T47D (cell line): ENCODE measurements around the gene LRATD1.
"Not testable (repeated sequence)": the region's sequence is repeated elsewhere in the genome, so short reads cannot be mapped to it uniquely, and the experiment has no call there.

ENCODE experiments used
- DNase-seq, 2 experiments: peaks; one replicate each; pipeline versions ENCODE4 v3.0.0 to v3.0.0-alpha.2; 2011 to 2012; ENCODE audit warnings: low read depth in 1 of 2, low spot score in 1 of 2
- JUND ChIP-seq: IDR thresholded peaks from 2 replicates; pipeline ENCODE4 v1.6.1; 2012; ENCODE audit warnings: low read depth
- in situ Hi-C: cut with HindIII; loops from 2 replicates; pipeline ENCODE4 v1.10.0; 2016; ENCODE audit warnings: low sequenced_read_pairs, low pct_unique_long_range_greater_than_20kb

Gene LRATD1

GRCh38 chr2:14619441-14619840 lies 13.1 kb upstream of the LRATD1 start:
- TF ChIP-seq JUND: no peak
- no peak for DNase-seq
- in situ Hi-C loops: no loop called here

- in situ Hi-C loops: no loop called here
- no peak for TF ChIP-seq JUND
- no peak for DNase-seq
Measured at GRCh38 chr2:14621114-14621513, 11.4 kb upstream of the LRATD1 start.

GRCh38 chr2:14621906-14622549 lies 10.5 kb upstream of the LRATD1 start:
- in situ Hi-C loops: no loop called here
- DNase-seq: no peak
- TF ChIP-seq JUND: no peak

- DNase-seq, in situ Hi-C loops: not testable (repeated sequence)
Measured at GRCh38 chr2:14622550-14622939, 10.0 kb upstream of the LRATD1 start.

- no peak for DNase-seq
- TF ChIP-seq JUND: no peak
- in situ Hi-C loops: no loop called here
Measured at GRCh38 chr2:14623237-14623636, 9.3 kb upstream of the LRATD1 start.

- no peak for DNase-seq
- in situ Hi-C loops: no loop called here
Measured at GRCh38 chr2:14626873-14627272, 5.6 kb upstream of the LRATD1 start.

GRCh38 chr2:14628901-14629300 lies 3.6 kb upstream of the LRATD1 start:
- DNase-seq: peak in 1 of 2 experiments; percentile 59
- no peak for TF ChIP-seq JUND
- in situ Hi-C loops: no loop called here

More at GRCh38 chr2:14626873-14627272, 5.6 kb upstream of the LRATD1 start:
- TF ChIP-seq JUND: no peak

- in situ Hi-C loops: no loop called here
- TF ChIP-seq JUND: no peak
- no peak for DNase-seq
Measured at GRCh38 chr2:14631406-14632040, 994 bp upstream of the LRATD1 start.

GRCh38 chr2:14633061-14633460 lies 544 bp downstream of the LRATD1 start:
- DNase-seq: no peak
- TF ChIP-seq JUND: no peak
- in situ Hi-C loops: no loop called here

GRCh38 chr2:14633461-14634181 lies 1.1 kb downstream of the LRATD1 start:
- no peak for TF ChIP-seq JUND
- DNase-seq: no peak
- in situ Hi-C loops: no loop called here

- in situ Hi-C loops: no loop called here
- TF ChIP-seq JUND: no peak
- DNase-seq: no peak
Measured at GRCh38 chr2:14634182-14634488, 1.6 kb downstream of the LRATD1 start.

- TF ChIP-seq JUND: no peak
- in situ Hi-C loops: no loop called here
- no peak for DNase-seq
Measured at GRCh38 chr2:14634489-14635390, 2.2 kb downstream of the LRATD1 start.

- in situ Hi-C loops: no loop called here
Measured at GRCh38 chr2:14635391-14635871, 2.9 kb downstream of the LRATD1 start.

More at GRCh38 chr2:14635391-14635871, 2.9 kb downstream of the LRATD1 start:
- no peak for TF ChIP-seq JUND
- peak; percentile 36 to 52 for DNase-seq
